ENCODE results near the gene ICA1. TPM values are rescaled to one million over a fixed set of nuclear protein-coding genes. Genes with fewer than 3 reads are reported as not detected.

Gene ICA1
- total RNA-seq (1 to 10 TPM; 1.8 to 4.1 (median 2.4) TPM), polyA plus RNA-seq (1 to 10 TPM; 1.6 to 3.4 (median 2.0) TPM)
- long read RNA-seq, donor 1, partial matches to known transcripts, result 2 of 4 reads
- long read RNA-seq, donor 1, other reads (novel, unspliced or antisense), result 2 of 4 reads
- long read RNA-seq, donor 2, partial matches to known transcripts, result 1 of 2 reads
- long read RNA-seq, donor 2, other reads (novel, unspliced or antisense), result 1 of 2 reads

DNA sequence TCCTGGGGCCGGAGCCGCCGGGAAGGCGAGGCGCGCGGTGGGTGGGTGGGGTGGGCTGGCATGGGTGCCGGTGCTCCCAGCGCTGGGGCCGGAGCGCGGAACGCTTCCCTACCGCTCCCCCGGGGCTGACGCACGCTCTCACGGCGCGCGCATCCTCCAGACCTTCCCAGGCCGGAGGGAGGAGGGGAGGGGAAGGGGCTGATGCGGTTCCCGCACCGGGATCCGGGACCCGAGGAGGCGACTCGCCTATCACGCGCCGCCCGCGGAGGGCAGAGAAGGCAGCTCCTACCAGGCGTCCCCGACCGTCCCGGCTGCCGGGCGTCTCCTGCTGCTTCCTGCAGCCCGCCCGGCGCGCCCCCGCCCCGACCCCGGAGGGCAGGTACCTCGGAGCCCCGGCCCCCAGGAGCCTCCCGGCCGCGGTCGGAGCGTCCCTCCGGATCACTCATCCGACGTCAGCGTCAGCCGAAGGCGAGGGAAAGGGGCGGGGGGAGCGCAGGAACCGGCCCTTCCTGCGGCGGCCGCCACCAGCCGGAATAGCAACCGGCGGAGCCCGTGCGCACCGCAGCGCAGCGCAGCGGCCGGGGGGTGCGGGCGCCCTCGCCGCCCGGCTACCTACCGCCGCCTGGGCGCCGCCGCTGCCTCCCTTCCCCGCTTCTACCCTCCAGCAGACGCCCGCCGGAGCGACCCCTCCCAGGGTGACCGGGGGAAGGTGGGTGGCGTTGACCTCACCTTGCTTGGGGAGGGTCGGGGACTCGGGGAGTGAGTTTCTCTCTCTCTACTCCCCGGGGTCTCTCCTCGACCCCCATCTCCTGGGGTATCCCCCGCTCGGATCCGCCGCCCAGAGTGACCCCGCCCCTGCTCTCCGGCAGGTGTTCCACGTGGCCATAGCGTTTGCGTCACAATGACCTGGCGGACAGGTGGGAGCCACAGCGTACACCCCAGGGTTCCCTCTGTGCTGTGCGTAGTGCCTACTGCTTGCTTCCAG is at the start of gene ICA1:
Gene ICA1 (minus strand): TSS at position 457 of the 985 bp plus-strand sequence. CDS start 26,241 bp downstream, outside the sequence.
- no peaks in the 10 kb centered on the region for H3K36me3 ChIP-seq (ENCODE audit: insufficient read depth in 1 of 2, low read depth in 1 of 2)
- TF ChIP-seq, protein P1, sequence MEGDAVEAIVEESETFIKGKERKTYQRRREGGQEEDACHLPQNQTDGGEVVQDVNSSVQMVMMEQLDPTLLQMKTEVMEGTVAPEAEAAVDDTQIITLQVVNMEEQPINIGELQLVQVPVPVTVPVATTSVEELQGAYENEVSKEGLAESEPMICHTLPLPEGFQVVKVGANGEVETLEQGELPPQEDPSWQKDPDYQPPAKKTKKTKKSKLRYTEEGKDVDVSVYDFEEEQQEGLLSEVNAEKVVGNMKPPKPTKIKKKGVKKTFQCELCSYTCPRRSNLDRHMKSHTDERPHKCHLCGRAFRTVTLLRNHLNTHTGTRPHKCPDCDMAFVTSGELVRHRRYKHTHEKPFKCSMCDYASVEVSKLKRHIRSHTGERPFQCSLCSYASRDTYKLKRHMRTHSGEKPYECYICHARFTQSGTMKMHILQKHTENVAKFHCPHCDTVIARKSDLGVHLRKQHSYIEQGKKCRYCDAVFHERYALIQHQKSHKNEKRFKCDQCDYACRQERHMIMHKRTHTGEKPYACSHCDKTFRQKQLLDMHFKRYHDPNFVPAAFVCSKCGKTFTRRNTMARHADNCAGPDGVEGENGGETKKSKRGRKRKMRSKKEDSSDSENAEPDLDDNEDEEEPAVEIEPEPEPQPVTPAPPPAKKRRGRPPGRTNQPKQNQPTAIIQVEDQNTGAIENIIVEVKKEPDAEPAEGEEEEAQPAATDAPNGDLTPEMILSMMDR (IDR thresholded peaks at IDR 0.05), result no peak
- H3K27ac ChIP-seq, result peak within 1 kb of the TSS; percentile 62
- peak; percentile 57 to 70 for DNase-seq
- peak; percentile 57 to 74 (median 71) for ATAC-seq
- intact Hi-C loops (cut with DNase I), result no loop called here
- H3K27me3 ChIP-seq (ENCODE audit: insufficient read depth in 3 of 3, low read length in 2 of 3), result peaks cover 1 to 58% (median 2%) of the 10 kb centered on the region in 3 donors
- 1 to 2% (median 1%) methylated on average over 67 to 109 of the region's 109 CpGs for WGBS, 3 donors
- H3K4me1 ChIP-seq, result no peaks in the 10 kb centered on the region
- H3K4me3 ChIP-seq, result peak within 1 kb of the TSS; percentile 76
- H3K9me3 ChIP-seq, result no peaks in the 10 kb centered on the region

DNA sequence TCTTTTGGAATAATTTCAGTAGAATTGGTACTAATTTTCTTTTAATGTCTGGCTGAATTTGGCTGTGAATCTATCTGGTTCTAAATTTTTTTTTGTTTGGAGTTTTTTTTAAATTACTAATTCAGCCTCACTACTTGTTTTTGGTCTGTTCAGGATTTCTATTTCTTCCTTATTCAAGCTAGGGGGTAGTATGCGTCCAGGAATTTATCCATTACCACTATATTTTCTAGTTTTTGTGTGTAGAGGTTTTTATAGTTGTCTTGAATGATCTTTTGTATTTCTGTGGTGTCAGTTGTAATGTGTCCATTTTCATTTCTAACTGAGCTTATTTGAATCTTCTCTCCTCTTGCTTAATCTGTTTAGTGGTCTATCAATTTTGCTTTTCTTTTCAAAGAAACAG is 48.9 kb upstream of the ICA1 start:
- no peak for ATAC-seq
- no peaks in the 10 kb centered on the region for H3K9me3 ChIP-seq
- no peak overlapping the region for H3K27ac ChIP-seq
- H3K4me3 ChIP-seq, result no peak overlapping the region
- no peaks in the 10 kb centered on the region for H3K36me3 ChIP-seq (ENCODE audit: insufficient read depth in 1 of 2, low read depth in 1 of 2)
- intact Hi-C loops (cut with DNase I), result no loop called here
- H3K4me1 ChIP-seq, result no peaks in the 10 kb centered on the region
- TF ChIP-seq, protein P1 (IDR thresholded peaks at IDR 0.05), result no peak
- DNase-seq, result no peak
- 83 to 86% (median 85%) methylated on average over 1 of the region's 1 CpG for WGBS, 3 donors
- no peaks in the 10 kb centered on the region for H3K27me3 ChIP-seq (ENCODE audit: insufficient read depth in 3 of 3, low read length in 2 of 3)

DNA sequence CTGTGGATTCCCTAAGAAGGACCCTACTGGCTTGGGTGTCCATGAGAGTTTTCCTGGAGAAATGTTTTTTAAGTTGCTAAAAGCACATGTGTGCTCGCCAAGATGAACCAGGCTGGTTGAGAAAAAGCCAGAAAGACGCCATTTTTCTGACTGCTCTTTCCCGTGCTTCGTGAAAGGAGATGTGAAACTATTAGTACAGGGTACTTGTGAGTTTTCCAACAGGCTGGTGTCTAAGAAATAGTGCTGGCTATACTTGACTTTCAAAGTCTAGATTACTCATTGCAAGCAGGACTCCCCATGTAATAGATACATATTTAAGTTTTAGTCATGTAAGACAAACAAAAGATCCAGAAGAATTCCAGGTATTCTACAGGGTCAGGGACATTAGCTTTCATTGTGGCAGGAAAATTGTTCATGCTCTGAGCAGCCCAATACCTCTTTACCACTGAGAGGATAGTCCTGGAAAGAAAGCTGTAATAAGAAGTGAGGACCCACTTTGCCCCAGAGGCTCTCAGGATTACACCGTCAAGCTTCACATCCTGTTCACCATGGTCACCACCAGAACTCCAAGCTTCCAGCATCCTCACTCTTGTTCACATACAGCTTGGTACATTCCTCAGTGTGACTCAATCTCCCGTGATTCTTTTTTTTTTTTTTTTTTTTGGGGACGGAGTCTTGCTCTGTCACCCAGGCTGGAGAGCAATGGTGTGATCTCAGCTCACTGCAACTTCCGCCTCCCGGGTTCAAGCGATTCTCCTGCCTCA is 43.8 kb upstream of the ICA1 start:
- Histone ChIP-seq H3K4me3 (no peak overlapping the region), H3K27me3 (ENCODE audit: insufficient read depth in 3 of 3, low read length in 2 of 3) (peaks cover 0 to 3% (median 0%) of the 10 kb centered on the region in 3 donors), H3K4me1 (no peaks in the 10 kb centered on the region), H3K9me3 (no peaks in the 10 kb centered on the region), H3K36me3 (ENCODE audit: insufficient read depth in 1 of 2, low read depth in 1 of 2) (no peaks in the 10 kb centered on the region), H3K27ac (no peak overlapping the region)
- WGBS, 3 donors, result 81 to 94% (median 87%) methylated on average over 9 to 10 of the region's 10 CpGs
- ATAC-seq (no peak), DNase-seq (no peak)
- intact Hi-C loops (cut with DNase I), result no loop called here
- TF ChIP-seq, protein P1 (IDR thresholded peaks at IDR 0.05), result no peak

DNA sequence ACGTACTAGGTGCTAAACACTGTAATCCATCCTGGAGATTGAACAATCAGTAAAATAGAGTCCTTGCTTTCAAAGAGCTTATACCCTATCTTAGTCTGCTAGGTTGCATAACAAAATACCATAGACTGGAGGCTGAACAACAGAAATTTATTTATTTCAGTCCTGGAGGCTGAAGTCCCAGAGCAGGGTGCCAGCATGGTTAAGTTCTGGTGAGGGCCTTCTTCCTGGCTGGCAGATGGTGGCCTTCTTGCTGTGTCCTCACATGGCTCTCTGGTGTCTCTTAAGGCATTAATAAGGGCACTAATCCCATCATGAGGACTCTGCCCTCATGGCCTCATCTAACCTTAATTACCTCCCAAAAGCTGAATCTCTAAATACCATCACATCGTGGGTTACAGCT is 43.1 kb upstream of the ICA1 start:
- no peak for ATAC-seq
- 37 to 66% (median 59%) methylated on average over 2 of the region's 2 CpGs for WGBS, 3 donors

More for the DNA sequence above, 43.1 kb upstream of the ICA1 start:
- TF ChIP-seq, protein P1 (IDR thresholded peaks at IDR 0.05), result no peak
- Histone ChIP-seq H3K4me3 (no peak overlapping the region), H3K27me3 (ENCODE audit: insufficient read depth in 3 of 3, low read length in 2 of 3) (peaks cover 0 to 3% (median 0%) of the 10 kb centered on the region in 3 donors), H3K36me3 (ENCODE audit: insufficient read depth in 1 of 2, low read depth in 1 of 2) (no peaks in the 10 kb centered on the region), H3K27ac (no peak overlapping the region), H3K4me1 (no peaks in the 10 kb centered on the region), H3K9me3 (no peaks in the 10 kb centered on the region)
- intact Hi-C loops (cut with DNase I), result no loop called here
- DNase-seq, result no peak
